CD4-positive, alpha-beta T cell treated with Interleukin-2 at 100 ng/mL for 4 hours (primary cell): ENCODE data around the gene RAB36.
A peak's percentile ranks its signal among the peaks of the same experiment; 100 is the strongest.
"Not testable (repeated sequence)": the region's sequence is repeated elsewhere in the genome, so short reads cannot be mapped to it uniquely, and the experiment has no call there.

Experiments
- DNase-seq: peaks from one replicate; pipeline ENCODE4 v3.0.0-alpha.2; 2020; ENCODE audit warnings: low spot score

RAB36 gene

DNA sequence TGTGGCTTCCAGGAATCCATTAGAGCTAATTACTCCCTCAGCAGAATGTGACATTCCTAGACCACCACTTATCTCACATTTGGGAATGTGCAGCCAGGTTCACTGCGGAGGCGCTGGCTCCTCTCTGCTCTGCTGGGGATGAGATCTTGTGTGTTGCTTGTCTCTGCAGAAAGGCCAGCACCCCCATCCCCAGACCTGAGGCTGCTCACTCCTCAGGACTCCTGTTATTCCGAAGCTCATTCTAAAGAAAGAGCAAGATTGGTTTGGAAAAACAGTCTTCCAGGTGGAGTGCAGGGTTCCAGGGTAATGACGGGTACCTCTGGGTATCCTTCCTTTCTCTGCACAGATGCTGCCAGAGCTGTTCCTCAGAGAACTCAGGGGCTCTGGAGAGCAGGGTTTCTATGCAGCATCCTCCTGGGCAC is 24.3 kb upstream of the RAB36 start:
- no peak for DNase-seq

DNA sequence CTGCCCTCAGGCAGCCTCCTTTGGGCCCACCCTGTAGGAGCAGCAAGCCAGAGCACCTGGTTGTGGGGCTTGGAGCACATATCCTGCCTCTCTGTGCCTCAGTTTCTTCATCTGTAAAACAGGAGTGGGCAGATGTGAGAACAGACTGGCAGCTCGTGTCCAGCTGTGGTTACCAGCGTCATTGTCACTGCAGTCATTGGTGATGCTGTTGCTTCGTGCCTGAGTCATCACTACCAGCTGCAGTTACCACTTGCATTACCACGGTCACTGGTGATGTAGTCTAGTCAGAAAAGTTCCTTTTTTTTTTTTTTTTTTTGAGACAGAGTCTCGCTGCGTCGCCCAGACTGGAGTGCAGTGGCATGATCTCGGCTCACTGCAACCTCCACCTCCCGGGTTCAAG is 23.9 kb upstream of the RAB36 start:
- no peak for DNase-seq

DNA sequence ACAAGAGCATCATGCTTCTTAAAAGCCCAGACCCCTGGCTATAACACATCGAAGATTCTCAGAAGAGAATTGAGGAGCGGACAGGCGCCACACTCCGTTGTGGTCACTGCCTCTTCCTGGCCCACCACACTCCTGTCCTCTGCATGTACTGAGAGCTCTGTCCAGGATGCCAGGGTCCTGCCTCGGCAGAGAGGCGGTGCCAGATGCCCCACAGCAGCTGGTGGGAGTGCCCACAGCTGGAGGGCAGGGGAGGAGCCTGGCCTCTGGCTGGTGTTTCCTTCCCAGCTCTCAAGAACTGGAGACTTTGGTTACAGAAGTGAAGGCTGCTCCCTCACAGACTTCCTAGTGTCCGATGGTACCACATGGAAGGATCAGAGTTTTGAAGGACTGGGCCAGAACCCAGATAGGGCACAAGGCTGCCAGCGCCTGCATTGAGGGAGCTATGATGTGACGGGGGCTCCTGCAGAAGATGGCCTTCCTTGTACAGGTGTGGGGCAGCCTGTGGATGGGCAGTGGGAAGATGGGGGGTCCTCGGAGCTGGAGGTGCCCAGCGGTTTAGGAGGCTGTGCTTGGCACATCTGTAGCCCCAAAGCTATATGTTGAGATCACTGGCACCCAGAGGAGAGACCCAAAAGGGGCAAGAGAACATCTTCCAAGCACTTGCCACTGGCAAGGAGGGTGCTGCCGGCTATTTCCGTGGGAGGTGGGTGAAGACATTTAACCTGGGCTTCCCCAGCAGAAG is 22.9 kb upstream of the RAB36 start:
- no peak for DNase-seq

DNA sequence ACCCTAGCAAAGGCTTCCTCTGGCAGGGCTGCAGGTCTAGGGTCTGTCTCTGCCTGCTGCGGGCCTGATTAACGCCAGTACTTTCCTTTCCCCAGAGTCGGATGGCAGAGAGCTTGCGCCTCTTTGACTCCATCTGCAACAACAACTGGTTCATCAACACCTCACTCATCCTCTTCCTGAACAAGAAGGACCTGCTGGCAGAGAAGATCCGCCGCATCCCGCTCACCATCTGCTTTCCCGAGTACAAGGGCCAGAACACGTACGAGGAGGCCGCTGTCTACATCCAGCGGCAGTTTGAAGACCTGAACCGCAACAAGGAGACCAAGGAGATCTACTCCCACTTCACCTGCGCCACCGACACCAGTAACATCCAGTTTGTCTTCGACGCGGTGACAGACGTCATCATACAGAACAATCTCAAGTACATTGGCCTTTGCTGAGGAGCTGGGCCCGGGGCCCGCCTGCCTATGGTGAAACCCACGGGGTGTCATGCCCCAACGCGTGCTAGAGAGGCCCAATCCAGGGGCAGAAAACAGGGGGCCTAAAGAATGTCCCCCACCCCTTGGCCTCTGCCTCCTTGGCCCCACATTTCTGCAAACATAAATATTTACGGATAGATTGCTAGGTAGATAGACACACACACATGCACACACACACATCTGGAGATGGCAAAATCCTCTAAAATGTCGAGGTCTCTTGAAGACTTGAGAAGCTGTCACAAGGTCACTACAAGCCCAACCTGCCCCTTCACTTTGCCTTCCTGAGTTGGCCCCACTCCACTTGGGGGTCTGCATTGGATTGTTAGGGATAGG is 22.1 kb upstream of the RAB36 start:
- no peak for DNase-seq

DNA sequence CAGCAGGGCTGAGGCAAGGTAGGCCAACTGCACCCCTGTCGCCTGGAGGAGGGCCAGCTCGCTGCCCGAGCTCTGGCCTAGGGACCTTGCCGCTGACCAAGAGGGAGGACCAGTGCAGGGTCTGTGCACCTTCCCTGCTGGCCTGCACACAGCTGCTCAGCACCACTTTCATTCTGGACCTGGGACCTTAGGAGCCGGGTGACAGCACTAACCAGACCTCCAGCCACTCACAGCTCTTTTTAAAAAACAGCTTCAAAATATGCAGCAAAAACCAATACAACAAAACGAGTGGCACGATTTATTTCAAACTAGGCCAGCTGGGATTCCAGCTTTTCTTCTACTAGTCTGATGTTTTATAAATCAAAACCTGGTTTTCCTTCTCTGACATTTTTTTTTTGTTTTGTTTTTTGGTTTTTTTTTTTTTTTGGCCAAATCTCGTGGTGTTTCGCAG is 21.4 kb upstream of the RAB36 start:
- DNase-seq = no peak

DNA sequence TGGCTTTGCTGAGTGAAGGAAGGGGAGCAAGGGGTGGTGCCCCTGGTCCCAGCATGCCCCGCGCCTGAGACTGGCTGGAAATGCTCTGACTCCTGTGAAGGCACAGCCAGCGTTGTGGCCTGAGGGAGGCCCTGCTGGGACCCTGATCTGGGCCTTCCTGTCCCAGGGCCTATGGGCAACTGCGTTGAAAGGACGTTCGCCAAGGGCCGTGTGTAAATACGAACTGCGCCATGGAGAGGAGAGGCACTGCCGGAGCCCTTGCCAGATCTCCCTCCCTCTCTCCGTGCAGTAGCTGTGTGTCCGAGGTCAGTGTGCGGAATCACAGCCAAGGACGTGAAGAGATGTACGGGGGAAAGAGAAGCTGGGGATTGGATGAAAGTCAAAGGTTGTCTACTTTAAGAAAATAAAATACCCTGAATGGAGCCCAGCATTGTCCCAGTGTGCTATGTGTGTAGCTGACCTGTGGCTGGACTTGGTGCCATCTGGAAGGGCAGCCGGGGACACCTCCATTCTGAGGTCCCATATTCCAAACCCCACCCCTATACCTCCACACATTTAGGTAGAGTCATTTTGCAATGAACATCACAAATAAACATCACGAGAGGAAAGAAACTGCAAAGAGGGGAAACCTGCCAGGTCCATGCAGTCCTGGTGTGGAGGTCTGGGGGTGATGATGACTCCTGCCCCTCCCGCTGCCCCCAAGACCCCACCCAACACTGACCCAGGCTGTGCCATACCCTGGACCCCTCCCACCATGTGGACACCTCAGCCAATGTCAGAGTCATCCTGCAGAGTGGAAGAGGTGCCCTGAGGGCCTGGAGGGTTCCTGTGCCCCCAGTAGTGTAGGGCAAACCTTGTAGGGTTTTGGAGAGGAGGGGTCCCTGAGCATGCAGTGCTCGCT is 20.4 kb upstream of the RAB36 start:
- no peak for DNase-seq

DNA sequence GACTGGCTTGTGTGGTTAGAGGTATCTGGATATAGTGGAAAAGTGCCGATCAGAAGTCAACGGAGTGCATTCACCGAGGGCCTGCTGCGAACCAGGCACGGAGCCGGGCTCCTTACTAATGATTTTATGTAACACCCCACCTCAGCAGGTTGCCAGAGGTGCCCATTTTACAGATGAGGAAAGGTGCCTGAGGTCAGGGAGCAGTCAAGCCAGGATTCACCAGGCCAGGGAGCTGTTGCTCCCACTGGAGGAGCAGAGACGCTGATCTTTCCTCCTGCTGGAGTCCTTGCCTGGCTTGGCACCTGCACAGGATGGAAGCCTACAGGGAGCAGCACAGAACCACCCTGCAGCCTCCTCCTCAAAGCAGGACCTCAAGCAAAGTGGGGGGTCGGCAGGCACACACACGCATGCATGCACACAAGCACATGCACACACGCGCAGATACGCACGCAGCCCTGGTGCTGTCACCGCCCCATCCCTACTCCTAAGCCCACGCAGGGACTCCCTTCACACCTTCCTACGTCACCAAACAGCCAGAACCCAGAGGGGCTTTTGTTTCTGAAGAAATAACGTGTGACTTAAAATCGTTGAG is 19.7 kb upstream of the RAB36 start:
- DNase-seq = no peak

DNA sequence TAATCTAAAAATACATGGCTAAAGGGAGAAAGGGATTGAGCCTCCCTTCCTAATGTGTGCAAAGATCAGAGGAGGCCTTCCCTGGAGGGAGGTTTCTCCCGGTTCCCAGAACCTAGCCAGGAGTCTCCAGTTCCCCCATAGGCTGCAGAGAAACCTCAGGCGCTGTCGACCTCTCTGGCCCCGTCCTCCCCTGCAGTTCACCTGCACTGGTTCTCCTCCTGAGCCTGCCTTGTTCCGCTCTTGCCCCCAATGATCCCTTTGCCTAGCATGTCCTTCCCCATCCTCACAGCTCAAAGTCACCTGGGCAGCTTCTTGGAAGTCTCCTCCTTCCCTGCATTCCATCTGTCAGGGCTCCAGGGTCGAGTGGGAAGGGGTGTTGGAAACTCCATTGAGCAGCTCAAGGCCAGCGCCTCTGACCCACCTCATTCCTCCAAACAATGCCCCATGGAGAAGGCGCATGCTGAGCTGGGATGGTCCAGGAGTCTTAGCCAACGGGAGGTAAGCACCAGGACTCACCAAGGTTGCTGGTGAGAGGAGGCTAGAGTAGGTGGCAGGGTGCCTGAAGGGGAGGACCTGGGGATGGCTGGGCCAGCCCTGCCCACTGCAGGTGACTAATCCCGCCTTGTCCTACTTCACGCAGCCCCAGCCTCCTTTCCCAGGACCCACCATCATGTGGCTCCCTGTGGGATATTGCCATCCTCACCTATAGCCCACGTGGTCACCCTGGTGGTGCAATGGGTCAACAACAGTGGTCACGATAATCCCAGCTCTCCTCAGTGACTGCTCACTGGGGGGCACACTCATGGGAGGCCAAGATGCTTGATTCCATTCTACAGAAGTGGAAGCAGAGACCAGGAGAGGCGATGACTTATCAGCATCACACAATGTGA is 18.9 kb upstream of the RAB36 start:
- no peak for DNase-seq

DNA sequence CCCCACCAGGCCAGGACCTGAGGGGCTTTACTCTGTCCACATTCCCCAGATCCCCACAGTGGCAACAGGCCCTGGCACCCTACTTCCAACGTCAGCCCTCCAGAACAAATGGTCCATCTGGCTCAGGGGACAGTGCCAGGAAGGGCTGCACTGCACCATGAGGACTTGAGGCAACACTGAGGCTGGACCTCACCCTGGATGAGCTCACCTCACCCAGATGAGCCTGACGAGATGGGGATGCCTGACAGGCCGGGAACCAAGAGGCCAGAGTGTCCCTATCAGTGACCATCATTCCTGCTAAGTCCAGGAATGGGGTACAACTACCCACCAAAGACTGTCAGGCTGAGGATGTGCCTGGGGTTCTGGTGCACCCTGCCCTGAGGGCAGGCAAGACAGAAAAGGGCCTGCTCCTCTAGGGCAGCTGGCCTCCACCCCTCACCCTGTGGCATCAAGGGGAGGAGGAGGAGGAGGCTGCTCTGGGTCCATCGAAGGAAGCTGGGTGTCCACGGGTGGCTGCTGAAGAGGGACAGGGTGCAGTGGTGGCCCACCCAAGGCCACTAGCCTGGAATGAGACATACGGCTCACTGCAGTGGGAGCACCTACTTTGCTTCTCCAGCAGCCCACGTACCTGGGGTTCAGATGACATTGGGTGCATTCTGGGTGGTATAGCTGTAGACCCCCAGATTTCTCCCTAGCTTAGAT is 18.1 kb upstream of the RAB36 start:
- DNase-seq = no peak

DNA sequence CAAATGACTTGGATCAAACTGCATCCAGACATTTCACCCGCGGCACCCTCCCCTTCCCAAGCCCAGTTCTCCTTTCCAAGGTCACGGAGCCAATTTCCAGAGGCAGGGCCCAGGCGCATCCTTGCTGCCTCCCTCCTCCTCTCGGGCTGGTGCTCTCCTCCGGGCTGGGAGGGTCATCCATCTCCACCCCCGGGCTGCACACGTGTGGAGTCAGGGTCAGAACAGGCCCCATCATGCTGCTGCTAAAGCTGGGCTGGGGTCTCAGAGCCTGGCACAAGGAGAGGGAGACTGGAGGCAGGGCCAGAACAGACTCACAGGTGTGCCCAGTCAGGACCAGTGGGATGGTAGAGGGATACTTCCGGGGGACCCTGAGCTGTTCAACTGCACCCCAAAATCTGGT is 17.5 kb upstream of the RAB36 start:
- no peak for DNase-seq

DNA sequence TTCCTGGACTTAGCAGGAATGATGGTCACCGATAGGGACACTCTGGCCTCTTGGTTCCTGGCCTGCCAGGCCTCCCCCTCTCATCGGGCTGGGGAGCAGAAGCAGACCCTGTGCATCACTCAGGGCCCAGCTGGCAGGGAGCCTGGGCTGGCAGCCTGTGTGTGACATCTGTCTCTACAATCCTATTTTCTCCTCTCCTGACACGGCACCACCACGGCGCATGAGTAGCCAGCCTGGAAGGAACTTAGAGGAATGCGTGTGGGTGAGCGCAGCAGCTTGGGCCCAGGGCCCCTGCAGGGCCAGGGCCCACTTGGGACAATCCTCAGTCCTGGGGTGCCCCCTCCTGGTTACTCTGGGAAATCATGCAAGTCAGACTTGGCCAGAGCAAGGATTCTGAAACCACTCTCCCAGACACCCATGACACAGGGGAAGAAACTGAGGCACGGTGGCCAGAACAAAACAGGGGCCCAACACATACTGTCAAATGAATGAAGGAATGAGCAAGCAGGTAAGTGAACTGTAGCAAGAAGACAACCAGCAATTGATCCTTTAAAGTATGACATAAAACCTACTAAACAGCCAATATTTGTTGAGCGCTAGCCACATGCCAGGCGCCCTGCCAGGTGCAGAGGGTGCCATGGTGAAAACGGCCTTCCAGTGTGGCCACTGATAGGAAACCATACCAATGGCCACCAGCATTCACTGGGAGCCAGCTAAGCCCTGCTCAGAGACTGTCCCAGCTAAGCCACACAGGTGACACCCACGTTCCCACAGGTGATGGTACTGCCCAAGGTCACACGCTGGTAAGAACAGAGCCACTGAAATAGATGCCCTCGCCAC is 16.8 kb upstream of the RAB36 start:
- DNase-seq = peak; percentile 78

DNA sequence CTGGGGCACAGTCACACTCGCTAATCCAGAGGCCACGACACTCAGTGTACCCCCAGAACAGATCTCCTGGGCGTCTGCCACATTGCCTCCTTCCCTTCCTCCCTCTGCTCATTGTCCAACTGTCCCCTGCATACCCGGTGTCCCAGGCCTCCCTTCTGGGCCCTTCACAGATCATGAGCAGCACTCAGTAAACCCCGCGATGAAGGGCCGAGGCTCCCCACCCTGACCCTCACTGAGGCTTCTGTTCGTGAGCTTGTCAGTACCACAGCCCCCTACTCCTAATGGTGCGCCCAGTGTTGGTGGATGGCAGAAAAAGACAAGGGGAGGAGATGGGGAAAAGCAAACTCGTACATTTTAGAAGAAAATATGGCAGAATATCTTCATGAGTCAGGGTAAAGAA is 16.1 kb upstream of the RAB36 start:
- DNase-seq = no peak

DNA sequence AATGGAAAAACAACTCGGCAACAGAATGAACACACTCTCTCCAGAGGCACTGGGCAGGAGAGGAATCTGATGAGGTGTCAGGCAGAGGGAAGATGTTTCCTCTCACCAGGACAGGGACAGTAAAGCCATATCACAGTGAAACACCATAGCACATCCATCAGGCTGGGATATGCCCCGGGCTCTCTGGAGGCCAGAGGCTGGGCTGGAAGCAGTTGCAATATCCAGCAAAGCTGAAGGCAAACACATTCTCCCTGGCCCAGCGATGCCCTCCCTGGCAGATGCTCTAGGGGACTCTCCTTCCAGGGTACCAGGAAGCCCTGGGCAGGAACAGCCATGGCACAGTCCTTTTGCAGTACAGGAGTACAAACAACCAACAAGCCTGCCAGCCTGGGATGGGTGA is 14.6 kb upstream of the RAB36 start:
- no peak for DNase-seq

DNA sequence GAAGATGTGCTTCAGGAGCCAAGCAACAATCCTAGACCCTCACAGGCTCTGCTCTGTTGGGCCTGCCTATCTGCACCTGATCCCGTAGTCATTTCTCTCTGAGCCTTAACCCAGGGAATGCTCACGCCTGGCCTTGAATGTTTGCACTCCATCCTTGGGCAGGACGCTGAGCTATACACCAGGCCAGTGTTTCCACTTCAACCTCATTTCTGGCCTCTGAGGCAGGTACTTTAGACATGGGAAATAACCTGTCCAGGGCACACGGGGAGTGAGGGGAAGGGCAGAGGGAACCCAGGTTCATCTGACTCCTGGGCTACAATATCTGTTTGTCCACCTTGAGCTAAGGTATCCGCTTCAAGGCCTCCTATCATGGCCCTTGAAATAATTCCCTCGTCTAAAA is 13.3 kb upstream of the RAB36 start:
- no peak for DNase-seq

DNA sequence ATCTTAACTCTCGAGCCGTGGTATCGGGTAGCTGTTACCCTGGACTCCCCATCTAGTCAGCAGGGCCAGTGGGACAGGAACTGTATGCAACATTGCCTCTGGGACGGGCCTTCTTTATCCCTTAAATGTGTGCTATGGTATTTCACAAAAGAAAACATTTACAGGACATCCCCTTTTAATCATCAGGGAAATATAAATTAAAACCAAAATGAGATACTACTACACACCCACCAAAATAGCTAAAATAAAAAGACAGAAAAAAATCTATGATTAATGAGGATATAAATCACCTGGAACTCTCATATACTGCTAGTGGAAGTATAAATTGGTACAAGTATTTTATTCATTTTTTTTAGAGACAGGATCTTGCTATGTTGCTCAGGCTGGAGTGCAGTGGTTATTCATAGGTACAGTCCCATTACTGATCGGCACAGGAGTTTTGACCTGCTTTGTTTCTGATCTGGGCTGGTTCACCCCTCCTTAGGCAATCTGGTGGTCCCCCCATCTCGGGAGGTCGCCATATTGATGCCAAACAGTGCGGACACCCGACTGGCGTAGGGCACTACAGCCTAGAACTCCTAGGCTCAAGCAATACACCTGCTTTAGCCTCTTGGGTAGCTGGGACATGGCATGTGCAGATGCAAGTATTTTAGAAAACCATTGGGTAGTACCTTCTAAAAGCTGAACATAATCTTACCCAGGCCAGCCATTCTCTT is 12.7 kb upstream of the RAB36 start:
- DNase-seq = no peak

DNA sequence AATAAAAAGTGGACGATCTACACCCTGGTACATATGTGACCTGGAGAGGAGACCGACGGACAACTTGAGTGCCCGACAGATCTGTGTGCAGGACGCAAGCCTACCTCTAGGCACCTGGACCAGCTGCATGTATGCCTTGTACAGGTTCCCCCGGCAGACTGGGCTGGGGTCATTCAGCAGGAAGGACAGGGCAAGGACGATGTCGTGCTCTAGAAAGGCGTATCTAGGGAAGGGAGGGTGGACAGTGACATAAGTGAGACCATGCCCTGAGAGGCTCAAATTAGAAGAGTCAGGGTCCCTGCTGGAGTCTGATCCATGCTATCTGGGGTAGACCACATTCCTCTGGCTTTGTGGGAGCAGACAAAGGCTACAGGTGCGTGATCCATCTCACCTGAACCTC is 11.4 kb upstream of the RAB36 start:
- DNase-seq = no peak

DNA sequence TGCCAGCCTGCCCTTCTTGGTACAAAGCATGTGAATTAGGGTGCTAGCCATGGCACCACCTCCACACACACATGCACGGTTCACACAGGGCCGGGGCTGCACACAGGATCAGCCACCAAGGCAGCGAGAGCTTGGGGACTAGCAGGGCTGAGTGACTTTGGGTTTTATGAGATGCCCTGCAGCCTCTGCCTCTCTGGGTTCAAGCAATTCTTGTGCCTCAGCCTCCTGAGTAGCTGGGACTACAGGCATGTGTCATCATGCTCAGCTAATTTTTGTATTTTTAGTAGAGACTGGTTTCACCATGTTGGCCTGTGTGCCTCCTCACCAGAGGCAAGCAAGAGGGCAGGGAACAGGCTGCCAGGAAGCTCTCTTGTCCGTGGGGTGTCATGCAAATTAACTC is 8.3 kb upstream of the RAB36 start:
- not testable (repeated sequence) for DNase-seq

DNA sequence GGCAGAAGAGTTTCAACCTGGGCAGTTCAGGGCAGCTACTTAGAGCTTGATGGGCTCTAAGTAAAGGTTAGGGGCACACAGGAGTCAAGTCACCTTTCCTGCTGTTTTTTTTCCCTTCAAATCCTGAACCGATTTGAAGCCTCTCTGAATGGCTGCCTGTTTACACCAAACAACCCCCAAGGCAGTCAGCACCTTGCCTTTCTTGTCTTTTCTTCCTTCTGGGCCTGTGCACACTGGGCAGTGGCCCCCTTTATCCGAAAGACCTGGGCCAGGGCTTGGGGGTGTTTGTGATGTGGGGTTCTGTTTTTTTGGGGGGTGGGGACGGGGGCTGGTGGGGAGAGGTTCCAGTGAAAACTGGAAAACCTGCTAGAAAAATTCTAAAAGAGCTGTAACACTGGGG is 7.8 kb upstream of the RAB36 start:
- DNase-seq = no peak
